Omental fat pad (tissue), 4 donors: ENCODE measurements around the gene IGSF8. TPM values are rescaled to one million over a fixed set of nuclear protein-coding genes. Genes with fewer than 3 reads are reported as not detected.

Experiments
- ATAC-seq: fragments of 150-250 bp; one replicate; pipeline ENCODE4 v1.9.1; 2016; ENCODE audit warnings: mild to moderate bottlenecking, moderate library complexity; ENCODE audit not compliant: low FRiP score
- DNase-seq: peaks from one replicate; pipeline ENCODE4 v3.0.0-alpha.2; 2019; ENCODE audit warnings: low spot score
- CTCF ChIP-seq, 3 donors: fragments of 450-650 bp; IDR thresholded peaks; one replicate each; pipeline ENCODE4 v1.5.1; 2016 to 2017; ENCODE audit warnings: antibody characterized with exemption in 3 of 3, mild to moderate bottlenecking in 3 of 3, moderate library complexity in 2 of 3
- total RNA-seq, 4 donors: library from RNA; depleted of rRNA; stranded (reverse); fragments of >200 nt; gene quantifications; one replicate each; pipeline ENCODE4 v1.1.0, GENCODE V29; 2016

Gene IGSF8
- total RNA-seq, 4 donors from 2014 or later: 17.5 to 20.5 (median 18.6) TPM

GRCh38 chr1:160130939-160131338, 32.5 kb upstream of the IGSF8 start:
- no peak for DNase-seq
- no peak for ATAC-seq
- no peak for TF ChIP-seq CTCF (IDR thresholded peaks at IDR 0.05)

DNA sequence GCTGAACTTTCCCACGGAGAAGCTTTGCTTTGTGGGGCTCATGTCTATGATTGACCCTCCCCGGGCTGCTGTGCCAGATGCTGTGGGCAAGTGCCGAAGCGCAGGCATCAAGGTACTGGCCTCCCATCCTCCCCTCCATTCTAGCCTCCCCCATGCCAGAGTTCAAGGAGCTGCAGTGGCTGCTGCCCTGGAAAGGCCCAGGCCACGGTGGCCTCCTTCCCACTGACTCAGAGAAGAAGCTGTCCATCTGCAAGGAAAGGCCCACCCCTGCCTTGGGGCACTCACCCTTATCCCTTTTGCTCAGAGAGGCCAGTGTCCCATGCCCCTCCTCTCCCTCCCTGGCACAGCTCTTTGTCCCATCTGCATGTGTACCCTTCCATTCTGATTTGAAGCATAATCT, 32.1 kb upstream of the IGSF8 start:
- ATAC-seq (no peak), DNase-seq (no peak)
- no peak for TF ChIP-seq CTCF (IDR thresholded peaks at IDR 0.05)

DNA sequence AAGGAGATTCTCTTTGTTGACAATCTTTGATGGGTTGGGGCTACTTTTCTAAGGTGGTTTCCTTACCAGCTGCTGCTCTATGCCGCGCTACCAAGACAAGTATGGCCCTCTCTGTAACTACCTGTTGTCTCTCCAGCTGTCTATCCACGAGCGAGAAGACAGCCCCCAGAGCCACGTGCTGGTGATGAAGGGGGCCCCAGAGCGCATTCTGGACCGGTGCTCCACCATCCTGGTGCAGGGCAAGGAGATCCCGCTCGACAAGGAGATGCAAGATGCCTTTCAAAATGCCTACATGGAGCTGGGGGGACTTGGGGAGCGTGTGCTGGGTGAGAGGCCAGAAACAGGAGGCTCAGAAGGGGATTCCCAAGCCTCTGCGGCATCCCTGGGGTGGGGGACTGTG, 31.5 kb upstream of the IGSF8 start:
- DNase-seq (no peak), ATAC-seq (no peak)
- TF ChIP-seq CTCF (IDR thresholded peaks at IDR 0.05): no peak

DNA sequence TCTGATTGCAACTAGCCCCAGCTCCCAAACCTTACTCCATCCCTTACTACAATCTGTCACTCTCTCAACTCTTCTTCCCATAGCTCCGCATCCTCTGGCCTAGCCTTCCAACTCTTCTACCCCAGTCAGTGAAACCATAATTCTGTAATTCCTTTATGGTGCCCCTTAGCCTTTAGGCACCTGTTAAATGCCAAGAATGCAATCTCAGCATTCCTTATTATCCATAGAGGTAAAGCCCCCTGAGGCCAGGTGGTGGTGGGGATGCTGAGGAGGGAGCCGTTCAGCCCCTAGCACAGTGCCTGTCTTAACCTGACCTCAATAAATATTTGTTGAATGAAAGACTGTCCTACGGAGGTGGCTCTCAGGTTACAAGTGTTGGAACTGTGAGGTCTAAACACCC, 31.1 kb upstream of the IGSF8 start:
- ATAC-seq (no peak), DNase-seq (no peak)
- TF ChIP-seq CTCF (IDR thresholded peaks at IDR 0.05): no peak

GRCh38 chr1:160129046-160129445, 30.6 kb upstream of the IGSF8 start:
- DNase-seq (no peak), ATAC-seq (no peak)
- no peak for TF ChIP-seq CTCF (IDR thresholded peaks at IDR 0.05)

GRCh38 chr1:160128636-160129035, 30.2 kb upstream of the IGSF8 start:
- DNase-seq: no peak
- no peak for TF ChIP-seq CTCF (IDR thresholded peaks at IDR 0.05)
- ATAC-seq: no peak

- no peak for TF ChIP-seq CTCF (IDR thresholded peaks at IDR 0.05)
- DNase-seq (no peak), ATAC-seq (no peak)
These were observed 29.6 kb upstream of the IGSF8 start for GRCh38 chr1:160127865-160128523.
